HepG2 (cell line): ENCODE measurements around the gene CCDC150. TPM values are rescaled to one million over a fixed set of nuclear protein-coding genes. Genes with fewer than 3 reads are reported as not detected.
A peak's percentile ranks its signal among the peaks of the same experiment; 100 is the strongest.

ENCODE experiments used
- CSRNP1 ChIP-seq: sonication (generic); formaldehyde crosslinking; IDR thresholded peaks from 2 replicates; pipeline ENCODE4 v1.8.1; 2023; ENCODE audit warnings: mild to moderate bottlenecking, missing genetic modification reagents
- E2F2 ChIP-seq: sonication (generic); formaldehyde crosslinking; IDR thresholded peaks from 2 replicates; pipeline ENCODE4 v1.4.0; 2020; ENCODE audit warnings: missing genetic modification reagents, borderline replicate concordance
- FOXM1 ChIP-seq: sonication (generic); formaldehyde crosslinking; IDR thresholded peaks from 2 replicates; pipeline ENCODE4 v1.5.0; 2020; ENCODE audit warnings: missing genetic modification reagents
- MTERF4 ChIP-seq: sonication (generic); formaldehyde crosslinking; IDR thresholded peaks from 2 replicates; pipeline ENCODE4 v1.8.0; 2023; ENCODE audit warnings: mild to moderate bottlenecking, missing genetic modification reagents
- NFE2 ChIP-seq: sonication (generic); formaldehyde crosslinking; IDR thresholded peaks from 2 replicates; pipeline ENCODE4 v1.4.0; 2020; ENCODE audit warnings: missing genetic modification reagents
- NR0B2 ChIP-seq: sonication (generic); formaldehyde crosslinking; IDR thresholded peaks from 2 replicates; pipeline ENCODE4 v1.4.0; 2020; ENCODE audit warnings: mild to moderate bottlenecking, missing genetic modification reagents
- RFXANK ChIP-seq: IDR thresholded peaks from 2 replicates; pipeline ENCODE4 v1.6.1; 2016
- RXRB ChIP-seq: IDR thresholded peaks from 2 replicates; pipeline ENCODE4 v1.6.1; 2016; ENCODE audit warnings: borderline replicate concordance, missing genetic modification reagents, missing compliant biosample characterization
- SMYD3 ChIP-seq: sonication (generic); formaldehyde crosslinking; IDR thresholded peaks from 2 replicates; pipeline ENCODE4 v1.8.1; 2023; ENCODE audit warnings: mild to moderate bottlenecking, missing genetic modification reagents
- THAP11 ChIP-seq: IDR thresholded peaks from 2 replicates; pipeline ENCODE4 v1.6.1; 2016; ENCODE audit warnings: missing biosample characterization, missing genetic modification reagents
- ZBTB33 ChIP-seq: sonication (generic); formaldehyde crosslinking; IDR thresholded peaks from 2 replicates; pipeline ENCODE4 v1.4.0; 2020; ENCODE audit warnings: missing genetic modification reagents
- ZNF83 ChIP-seq: sonication (generic); formaldehyde crosslinking; IDR thresholded peaks from 2 replicates; pipeline ENCODE4 v1.4.0; 2020; ENCODE audit warnings: missing genetic modification reagents, mild to moderate bottlenecking, borderline replicate concordance
- polyA plus RNA-seq, 8 experiments: library from polyadenylated mRNA; depleted of rRNA in 3 of 8; stranded (reverse) in 7 of 8; unstranded in 1 of 8; fragments of >200 nt; fragmentation: Illumina TruSeq in 4 of 8; extraction: Trizol in 4 of 8; gene quantifications; 2 replicates each; pipeline versions ENCODE4 v1.2.1 to v1.2.3, GENCODE V29; 2011 to 2016; ENCODE audit warnings: low read depth in 4 of 8, missing spikeins in 1 of 8, mixed read lengths in 1 of 8; ENCODE audit not compliant: insufficient read depth in 1 of 8
- total RNA-seq, 5 experiments: library from RNA; depleted of rRNA; stranded (reverse); fragments of >200 nt; fragmentation: Illumina TruSeq; extraction: Trizol; gene quantifications; 2 replicates each; pipeline ENCODE4 v1.2.3, GENCODE V29; 2016; ENCODE audit warnings: low read depth in 1 of 5
- TF ChIP-seq, protein P1 (sequence below), 2 experiments: sonication (generic) in 1 of 2; formaldehyde crosslinking in 1 of 2; IDR thresholded peaks; 2 replicates each; pipeline versions ENCODE4 v1.4.0 to v1.6.1; 2016 to 2020; ENCODE audit warnings: borderline replicate concordance in 1 of 2, low read depth in 1 of 2, mild to moderate bottlenecking in 1 of 2, missing genetic modification reagents in 1 of 2
- TF ChIP-seq, protein P2 (sequence below): sonication (generic); formaldehyde crosslinking; IDR thresholded peaks from 2 replicates; pipeline ENCODE4 v1.4.0; 2020; ENCODE audit warnings: mild to moderate bottlenecking, missing genetic modification reagents

Gene CCDC150
- total and polyA plus RNA-seq, 2 of the 13 experiments (the other 11 are each of a cell fraction or from before 2014, with no cell fraction given): 14.9 to 32.6 TPM

GRCh38 chr2:196639180-196640030, at the start of gene CCDC150 (continued):
- TF ChIP-seq, protein P1, sequence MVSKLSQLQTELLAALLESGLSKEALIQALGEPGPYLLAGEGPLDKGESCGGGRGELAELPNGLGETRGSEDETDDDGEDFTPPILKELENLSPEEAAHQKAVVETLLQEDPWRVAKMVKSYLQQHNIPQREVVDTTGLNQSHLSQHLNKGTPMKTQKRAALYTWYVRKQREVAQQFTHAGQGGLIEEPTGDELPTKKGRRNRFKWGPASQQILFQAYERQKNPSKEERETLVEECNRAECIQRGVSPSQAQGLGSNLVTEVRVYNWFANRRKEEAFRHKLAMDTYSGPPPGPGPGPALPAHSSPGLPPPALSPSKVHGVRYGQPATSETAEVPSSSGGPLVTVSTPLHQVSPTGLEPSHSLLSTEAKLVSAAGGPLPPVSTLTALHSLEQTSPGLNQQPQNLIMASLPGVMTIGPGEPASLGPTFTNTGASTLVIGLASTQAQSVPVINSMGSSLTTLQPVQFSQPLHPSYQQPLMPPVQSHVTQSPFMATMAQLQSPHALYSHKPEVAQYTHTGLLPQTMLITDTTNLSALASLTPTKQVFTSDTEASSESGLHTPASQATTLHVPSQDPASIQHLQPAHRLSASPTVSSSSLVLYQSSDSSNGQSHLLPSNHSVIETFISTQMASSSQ (IDR thresholded peaks at IDR 0.05; ENCODE audit: low read depth): peak; percentile 49
- TF ChIP-seq, protein P1 (CRISPR knock-in tag; IDR thresholded peaks at IDR 0.05; ENCODE audit: borderline replicate concordance): peak; percentile 36; the same call in 1 of the 2 replicates
- TF ChIP-seq FOXM1 (CRISPR knock-in tag) (no peak), ZNF83 (CRISPR knock-in tag) (peak; percentile 74; the same call in 1 of the 2 replicates), NR0B2 (CRISPR knock-in tag) (no peak), SMYD3 (peak; percentile 86; the same call in 1 of the 2 replicates), NFE2 (CRISPR knock-in tag) (no peak), RFXANK (CRISPR knock-in tag) (peak; percentile 60; the same call in 1 of the 2 replicates), ZBTB33 (CRISPR knock-in tag) (no peak; the same call in 1 of the 2 replicates), E2F2 (CRISPR knock-in tag) (no peak), RXRB (peak; percentile 74), CSRNP1 (CRISPR knock-in tag) (peak; percentile 89; the same call in 1 of the 2 replicates), THAP11 (peak; percentile 100), MTERF4 (no peak)
- TF ChIP-seq, protein P2, sequence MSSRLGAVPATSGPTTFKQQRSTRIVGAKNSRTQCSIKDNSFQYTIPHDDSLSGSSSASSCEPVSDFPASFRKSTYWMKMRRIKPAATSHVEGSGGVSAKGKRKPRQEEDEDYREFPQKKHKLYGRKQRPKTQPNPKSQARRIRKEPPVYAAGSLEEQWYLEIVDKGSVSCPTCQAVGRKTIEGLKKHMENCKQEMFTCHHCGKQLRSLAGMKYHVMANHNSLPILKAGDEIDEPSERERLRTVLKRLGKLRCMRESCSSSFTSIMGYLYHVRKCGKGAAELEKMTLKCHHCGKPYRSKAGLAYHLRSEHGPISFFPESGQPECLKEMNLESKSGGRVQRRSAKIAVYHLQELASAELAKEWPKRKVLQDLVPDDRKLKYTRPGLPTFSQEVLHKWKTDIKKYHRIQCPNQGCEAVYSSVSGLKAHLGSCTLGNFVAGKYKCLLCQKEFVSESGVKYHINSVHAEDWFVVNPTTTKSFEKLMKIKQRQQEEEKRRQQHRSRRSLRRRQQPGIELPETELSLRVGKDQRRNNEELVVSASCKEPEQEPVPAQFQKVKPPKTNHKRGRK (CRISPR knock-in tag): no peak
